Stimulated activated CD8-positive, alpha-beta memory T cell treated with anti-CD3 and anti-CD28 coated beads, Interleukin-7, amount 100 ng/mL, for 24 hours (primary cell): ENCODE results near the gene PEX10.
"Not testable (repeated sequence)": the region's sequence is repeated elsewhere in the genome, so short reads cannot be mapped to it uniquely, and the experiment has no call there.

Experiments
- DNase-seq: peaks from one replicate; pipeline ENCODE4 v3.0.0-alpha.2; 2020; ENCODE audit warnings: low read depth

PEX10 gene

DNA sequence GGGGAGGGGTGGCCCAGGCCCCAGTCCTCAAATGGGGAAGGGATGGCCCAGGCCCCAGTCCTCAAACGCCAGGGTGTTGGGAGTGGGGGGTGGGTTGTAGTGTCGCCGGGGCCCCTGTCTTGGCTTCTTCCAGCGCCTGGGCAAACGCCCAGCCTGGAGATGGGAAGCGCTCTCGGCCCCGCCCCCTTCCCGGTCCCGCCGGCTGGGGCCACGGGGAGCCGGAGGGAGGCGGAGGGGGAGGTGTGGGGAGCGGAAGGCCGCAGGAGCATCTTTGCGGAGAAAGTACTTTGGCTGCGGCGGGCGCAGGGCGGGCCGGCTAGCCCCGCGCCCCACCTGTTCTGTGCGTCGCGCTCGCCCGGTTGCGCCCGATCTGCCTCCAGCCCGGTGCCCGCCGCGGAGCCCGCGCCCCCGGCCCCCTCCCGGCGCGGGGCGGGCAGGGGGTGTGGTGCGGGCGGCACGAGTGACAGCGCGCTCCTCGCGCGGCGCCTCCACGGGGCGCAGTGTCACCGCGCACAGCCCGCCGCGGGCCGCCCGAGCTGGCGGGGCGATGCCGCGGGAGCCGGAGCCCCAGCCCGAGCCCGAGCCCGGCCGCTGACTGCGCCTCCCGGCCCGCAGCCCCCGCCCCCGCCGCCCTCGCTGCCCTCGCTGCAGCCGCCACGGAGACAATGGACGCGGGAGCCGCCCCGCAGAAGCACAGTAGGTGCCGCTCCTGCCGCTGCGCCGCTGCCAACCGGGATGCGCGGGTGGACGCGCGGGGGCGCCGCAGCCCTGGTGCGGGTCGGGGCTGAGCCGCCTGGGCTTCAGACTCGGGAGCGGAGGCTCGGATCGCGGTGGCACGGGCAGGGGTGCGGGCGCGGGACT, 31.1 kb upstream of the PEX10 start:
- DNase-seq: no peak

DNA sequence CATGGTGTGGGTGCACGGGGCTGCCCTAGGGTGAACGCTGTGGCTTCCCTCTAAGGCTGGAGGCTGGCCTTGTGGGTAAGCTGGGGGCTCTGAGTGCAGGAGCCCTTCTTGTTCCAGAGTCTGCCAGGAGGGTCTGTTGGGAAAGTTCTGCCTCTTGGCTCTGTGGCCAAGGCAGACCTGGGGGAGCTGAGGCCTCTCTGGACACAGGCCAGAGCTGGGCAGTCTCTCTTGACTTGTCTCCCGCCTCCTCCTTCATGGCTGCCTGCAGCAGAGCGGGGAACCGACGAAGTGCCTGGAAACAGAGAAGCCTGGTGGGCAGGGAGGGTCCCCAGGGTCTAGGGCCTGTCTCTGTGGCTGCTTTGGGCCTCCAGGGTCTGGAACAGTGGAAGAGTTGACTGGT, 30.3 kb upstream of the PEX10 start:
- no peak for DNase-seq

GRCh38 chr1:2441746-2442145, 29.4 kb upstream of the PEX10 start:
- DNase-seq: no peak

GRCh38 chr1:2440346-2440745, 28.0 kb upstream of the PEX10 start:
- DNase-seq: not testable (repeated sequence)

GRCh38 chr1:2439369-2439768, 27.0 kb upstream of the PEX10 start:
- DNase-seq: no peak

- no peak for DNase-seq
Measured at GRCh38 chr1:2438641-2439040, 26.3 kb upstream of the PEX10 start.

DNA sequence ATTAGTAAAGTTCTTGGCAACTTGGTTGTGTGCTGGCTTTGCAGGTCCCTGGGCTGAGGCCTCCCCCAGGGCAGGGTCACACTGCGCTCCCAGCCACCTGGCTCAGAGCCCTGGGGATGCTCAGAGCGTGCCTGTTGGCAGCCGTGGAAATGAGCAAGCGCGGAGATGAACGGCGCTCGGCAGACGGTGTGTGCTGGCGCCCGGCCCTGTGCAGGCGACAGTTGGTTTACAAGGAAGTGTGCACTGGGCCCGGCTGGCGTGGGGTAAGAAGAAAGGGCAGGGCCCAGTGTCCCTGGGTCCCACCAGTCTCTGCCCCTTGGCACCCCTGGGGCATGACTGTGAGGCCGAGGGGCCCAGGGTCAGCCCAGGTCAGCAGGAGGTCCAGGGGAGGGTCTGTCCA, 25.7 kb upstream of the PEX10 start:
- DNase-seq: no peak

DNA sequence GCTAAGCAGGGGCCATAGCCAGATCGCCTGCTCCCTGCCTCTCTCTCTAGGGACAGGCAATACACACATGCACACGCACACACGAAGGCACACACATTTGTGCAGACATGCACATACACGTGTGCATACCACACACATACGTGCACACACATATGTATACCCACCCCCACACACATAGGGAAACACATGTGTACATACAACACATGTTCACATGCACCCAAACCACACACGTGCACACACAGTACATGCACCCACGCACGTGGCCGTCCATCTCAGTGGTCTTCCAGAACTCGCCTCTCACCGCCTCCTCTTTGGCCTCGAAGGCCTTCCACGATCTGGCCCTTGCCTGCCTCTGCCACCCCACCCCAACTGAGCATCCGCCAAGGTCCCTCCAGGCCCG, 25.3 kb upstream of the PEX10 start:
- DNase-seq: no peak

GRCh38 chr1:2436876-2437275, 24.5 kb upstream of the PEX10 start:
- no peak for DNase-seq

- no peak for DNase-seq
Measured at GRCh38 chr1:2435746-2436355, 23.5 kb upstream of the PEX10 start.

DNA sequence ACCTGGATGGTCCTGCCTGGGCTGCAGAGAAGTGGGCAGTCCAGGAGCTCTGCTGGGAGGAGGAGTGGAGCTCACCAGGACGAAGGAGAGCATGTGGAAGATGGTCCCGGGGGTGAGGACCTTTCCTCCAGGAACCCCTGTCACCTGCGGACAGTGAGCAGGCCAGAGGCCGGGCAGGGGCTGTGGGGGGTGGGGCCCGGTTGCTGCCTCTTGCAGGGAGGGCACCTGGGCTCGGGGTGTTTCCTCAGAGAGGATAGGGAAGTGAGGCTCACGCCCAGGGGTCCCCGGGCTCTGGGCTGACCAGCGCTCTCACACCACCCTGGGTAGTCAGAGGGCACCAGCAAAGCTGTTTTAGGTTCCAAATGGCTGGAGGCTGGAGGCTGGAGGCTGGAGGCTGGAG, 22.7 kb upstream of the PEX10 start:
- no peak for DNase-seq

DNA sequence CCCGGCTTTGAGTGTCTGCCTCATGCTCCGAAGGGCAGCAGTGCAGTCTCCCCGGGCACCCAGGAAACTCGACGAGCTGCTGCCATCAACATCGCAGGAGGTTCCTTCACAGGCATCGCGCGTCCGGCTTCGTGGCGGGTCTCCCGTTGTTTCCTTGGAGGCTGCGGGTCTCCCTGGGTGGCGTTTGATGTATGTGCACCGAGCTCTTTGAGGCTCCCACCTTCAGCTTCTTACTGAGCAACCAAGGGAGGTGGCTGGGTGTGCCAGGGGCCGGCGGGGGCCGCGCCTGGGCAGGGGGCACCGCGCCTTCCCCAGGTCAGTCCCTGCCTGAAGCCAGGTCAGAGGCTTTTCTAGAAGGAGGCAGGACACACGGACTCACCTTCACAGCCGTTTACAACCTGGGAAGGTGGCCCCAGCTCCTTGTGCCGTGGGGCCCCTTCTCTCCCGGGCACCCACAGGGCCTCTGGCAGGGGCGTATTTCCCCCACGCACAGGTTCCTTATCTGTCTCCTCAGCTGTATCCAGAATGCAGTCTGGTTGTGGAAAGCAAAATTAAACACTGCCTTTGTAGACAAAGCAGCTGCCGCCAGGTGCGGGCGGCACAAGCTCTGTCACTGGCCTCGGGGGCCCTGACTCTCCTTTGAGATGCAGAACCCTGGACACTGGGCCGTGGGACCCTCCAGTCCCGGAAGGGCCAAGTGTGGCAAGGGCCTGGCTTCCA, 21.7 kb upstream of the PEX10 start:
- no peak for DNase-seq

DNA sequence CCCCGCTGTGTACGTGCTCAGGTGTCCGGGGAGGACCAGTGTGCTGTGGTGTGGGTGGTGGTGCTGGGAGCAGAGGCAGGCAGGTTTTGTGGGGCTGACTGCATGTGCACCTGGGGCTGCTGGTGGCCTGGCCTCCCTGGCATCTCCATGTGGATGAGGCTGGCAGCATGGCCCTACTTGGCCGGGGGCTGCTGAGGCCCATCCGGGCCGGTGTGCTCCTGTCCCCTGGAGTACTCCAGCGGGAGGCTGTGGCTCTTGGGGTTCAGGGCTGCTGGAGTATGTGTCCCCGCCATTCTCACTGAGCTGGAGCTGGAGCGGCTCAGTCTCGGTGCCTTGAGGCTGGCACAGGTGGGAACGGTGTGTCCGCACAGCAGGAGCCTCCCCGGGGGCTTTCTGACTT, 20.8 kb upstream of the PEX10 start:
- DNase-seq: no peak

DNA sequence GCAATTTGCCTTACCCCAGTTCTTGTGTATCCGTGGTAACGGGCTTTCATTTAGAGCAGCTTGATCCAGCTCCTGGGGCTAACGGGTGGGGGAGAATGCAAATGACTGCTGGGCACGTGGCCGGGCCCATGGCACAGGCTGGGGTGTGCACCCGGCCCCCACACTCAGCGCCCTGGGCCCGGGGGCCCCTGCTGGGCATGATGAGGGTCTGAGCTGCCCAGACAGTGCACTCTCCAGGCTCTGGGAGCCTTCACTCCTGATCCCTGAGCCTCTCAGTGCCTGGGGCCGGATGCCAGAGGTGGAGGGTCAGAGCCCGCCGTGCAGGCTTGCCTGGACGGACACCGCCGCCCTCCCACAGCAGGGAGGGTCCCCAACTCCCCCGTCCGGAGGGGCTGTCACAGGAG, 20.1 kb upstream of the PEX10 start:
- no peak for DNase-seq

DNA sequence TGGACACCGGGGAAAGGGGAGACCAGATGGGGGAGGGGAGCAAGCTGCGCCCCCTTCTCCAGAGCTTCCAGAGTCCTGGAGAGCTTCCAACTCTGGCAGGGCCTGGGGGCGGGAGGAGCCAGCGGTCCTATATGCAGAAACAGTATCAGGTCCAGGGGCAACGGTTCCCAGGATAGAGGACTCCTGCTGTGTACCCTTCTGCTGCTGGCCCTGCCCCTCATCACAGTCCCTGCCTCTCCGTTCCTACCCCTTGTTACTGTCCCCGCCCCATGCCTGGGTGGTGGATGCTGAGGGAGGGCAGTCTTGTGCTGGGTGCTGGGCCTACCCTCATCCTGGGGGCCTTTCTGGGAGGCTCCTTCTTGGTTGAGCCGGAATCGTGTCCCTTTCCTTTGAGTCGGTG, 19.2 kb upstream of the PEX10 start:
- no peak for DNase-seq

DNA sequence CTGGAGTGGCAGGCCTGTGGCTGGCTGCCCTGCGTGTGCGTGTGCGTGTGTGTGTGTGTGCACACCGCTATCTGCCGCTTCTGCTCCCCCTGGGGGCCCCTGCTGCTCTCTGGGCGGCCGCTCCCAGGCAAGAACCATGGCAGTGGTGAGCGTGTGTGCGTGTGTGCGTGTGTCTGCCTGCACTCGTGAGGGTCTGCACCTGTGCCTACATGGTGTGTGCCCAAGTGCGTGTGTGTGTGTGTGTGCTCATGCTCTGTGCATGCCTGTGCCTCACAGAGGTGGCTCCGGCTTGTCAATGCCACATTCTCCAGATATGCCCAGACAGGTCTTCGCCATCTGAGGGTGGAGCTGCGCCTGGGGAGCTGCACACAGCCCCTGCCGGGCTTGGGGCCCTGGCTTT, 18.7 kb upstream of the PEX10 start:
- no peak for DNase-seq

DNA sequence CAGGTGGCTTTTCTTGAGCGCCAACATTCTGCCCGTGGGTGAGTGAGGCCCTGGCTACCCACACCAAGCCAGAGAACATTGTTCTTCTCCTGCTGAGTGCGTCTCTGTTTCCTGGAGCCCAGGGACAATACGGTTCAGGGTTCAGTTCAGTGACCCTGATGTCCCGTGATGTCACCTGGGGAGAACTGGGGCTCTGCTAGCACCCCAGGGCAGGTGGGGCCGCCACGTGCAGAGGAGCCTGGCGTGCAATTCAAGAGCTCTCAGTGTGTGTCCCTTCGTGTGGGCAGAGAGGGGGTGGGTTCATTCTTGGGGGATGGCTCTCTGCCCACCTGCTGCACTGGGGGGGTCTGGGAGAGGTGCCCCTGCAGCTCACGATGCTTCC, 18.2 kb upstream of the PEX10 start:
- no peak for DNase-seq

GRCh38 chr1:2429780-2430591, 17.6 kb upstream of the PEX10 start:
- DNase-seq: no peak

GRCh38 chr1:2428490-2428889, 16.1 kb upstream of the PEX10 start:
- DNase-seq: no peak

DNA sequence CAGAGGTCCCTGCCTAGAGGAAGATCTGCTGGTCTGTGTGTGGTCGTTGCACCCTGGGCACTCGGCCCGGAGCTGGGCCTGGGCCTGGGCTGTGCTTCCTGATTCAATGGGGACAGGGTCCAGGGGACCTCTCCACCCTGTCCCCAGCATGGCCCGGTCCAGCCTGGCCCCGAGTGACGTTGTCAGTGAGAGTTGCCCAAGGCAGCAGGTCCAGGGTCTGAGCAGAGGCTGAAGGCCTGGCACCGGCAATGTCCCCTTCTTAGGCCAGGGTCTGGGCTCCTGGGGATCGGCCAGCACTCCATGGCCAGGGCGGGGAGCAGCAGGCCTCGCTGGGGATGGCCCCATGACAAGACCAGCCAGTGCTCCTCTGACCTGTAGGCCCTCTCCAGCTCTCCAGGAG, 15.6 kb upstream of the PEX10 start:
- no peak for DNase-seq

- DNase-seq: no peak
Measured at GRCh38 chr1:2427051-2427450, 14.7 kb upstream of the PEX10 start.

DNA sequence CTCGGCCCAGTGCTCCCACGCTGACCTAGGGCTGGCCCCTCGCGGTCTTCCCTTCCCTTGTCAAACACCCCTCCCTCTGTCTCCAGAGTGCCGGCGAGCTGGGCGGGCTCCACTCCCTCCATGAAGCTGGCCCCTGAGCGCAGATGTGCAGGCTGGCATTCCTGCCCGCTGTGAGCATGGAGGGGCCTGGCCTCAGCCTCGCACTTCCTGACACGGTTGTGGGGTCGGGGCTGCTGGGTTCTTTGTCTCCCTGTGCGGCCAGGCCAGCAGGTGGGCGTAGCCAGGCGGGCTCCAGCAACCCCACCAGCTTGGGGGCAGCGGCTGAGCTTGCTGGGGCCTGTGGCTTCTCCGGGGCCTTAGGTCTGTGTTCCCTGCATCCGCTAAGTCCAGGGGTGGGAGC, 14.2 kb upstream of the PEX10 start:
- no peak for DNase-seq
